ENCODE data around the gene KLF3. TPM values are rescaled to one million over a fixed set of nuclear protein-coding genes. Genes with fewer than 3 reads are reported as not detected.

KLF3 gene
- total RNA-seq, 1 donor from 2014 or later, result 40.8 TPM

GRCh38 chr4:38672074-38672396 is 8.0 kb downstream of the KLF3 start:
- Histone ChIP-seq H3K4me3 (ENCODE audit: insufficient read depth, low read depth, low read length) (no peak overlapping the region), H3K79me2 (ENCODE audit: insufficient read depth, low read length) (peaks cover 99% of the 10 kb centered on the region), H3K4me1 (ENCODE audit: insufficient read depth, low read length) (peaks cover 80% of the 10 kb centered on the region), H3K27ac (ENCODE audit: low read depth, low read length) (no peak overlapping the region), H4K20me1 (ENCODE audit: insufficient read depth, low read length) (peaks cover 66% of the 10 kb centered on the region), H3K9me3 (ENCODE audit: insufficient read depth, low read depth, low read length) (no peaks in the 10 kb centered on the region), H3K9ac (ENCODE audit: low read length) (no peak overlapping the region), H2AFZ (ENCODE audit: low read depth, low read length) (no peak overlapping the region), H3K4me2 (ENCODE audit: low read length) (peak overlapping the region; percentile 54), H3K36me3 (ENCODE audit: insufficient read depth, low read length) (peaks cover 2% of the 10 kb centered on the region), H3K27me3 (ENCODE audit: insufficient read depth, low read length) (no peaks in the 10 kb centered on the region)
- FAIRE-seq (no peak), DNase-seq (ENCODE audit: low read depth) (no peak)
- no peak overlapping the region for H3K4me3 Mint-ChIP-seq (ENCODE audit: unreplicated experiment)
- H3K9me3 Mint-ChIP-seq (ENCODE audit: unreplicated experiment), result no peaks in the 10 kb centered on the region
- no peak overlapping the region for H3K27ac Mint-ChIP-seq (ENCODE audit: unreplicated experiment)
- no peaks in the 10 kb centered on the region for H3K36me3 Mint-ChIP-seq (ENCODE audit: low read depth, unreplicated experiment)
- peaks cover 79% of the 10 kb centered on the region for H3K4me1 Mint-ChIP-seq (ENCODE audit: low read depth, unreplicated experiment)
- H3K27me3 Mint-ChIP-seq (ENCODE audit: low read depth, unreplicated experiment), result no peaks in the 10 kb centered on the region
- TF ChIP-seq EZH2 (IDR thresholded peaks at IDR 0.05; ENCODE audit: insufficient read depth, low read length) (no peak), CTCF (IDR thresholded peaks at IDR 0.05; ENCODE audit: insufficient read depth, low read depth, low read length) (no peak)

- H3K4me3 Mint-ChIP-seq (ENCODE audit: unreplicated experiment), result peak overlapping the region; percentile 29
- Histone ChIP-seq H3K79me2 (ENCODE audit: insufficient read depth, low read length) (peaks cover 100% of the 10 kb centered on the region), H3K27me3 (ENCODE audit: insufficient read depth, low read length) (no peaks in the 10 kb centered on the region), H3K4me1 (ENCODE audit: insufficient read depth, low read length) (peaks cover 83% of the 10 kb centered on the region), H3K4me3 (ENCODE audit: insufficient read depth, low read depth, low read length) (no peak overlapping the region), H3K4me2 (ENCODE audit: low read length) (peak overlapping the region; percentile 54), H4K20me1 (ENCODE audit: insufficient read depth, low read length) (peaks cover 71% of the 10 kb centered on the region), H3K27ac (ENCODE audit: low read depth, low read length) (peak overlapping the region; percentile 3), H3K36me3 (ENCODE audit: insufficient read depth, low read length) (peaks cover 2% of the 10 kb centered on the region), H3K9me3 (ENCODE audit: insufficient read depth, low read depth, low read length) (no peaks in the 10 kb centered on the region), H2AFZ (ENCODE audit: low read depth, low read length) (no peak overlapping the region), H3K9ac (ENCODE audit: low read length) (peak overlapping the region; percentile 40)
- no peak for TF ChIP-seq EZH2 (IDR thresholded peaks at IDR 0.05; ENCODE audit: insufficient read depth, low read length)
- no peak for TF ChIP-seq CTCF (IDR thresholded peaks at IDR 0.05; ENCODE audit: insufficient read depth, low read depth, low read length)
- no peaks in the 10 kb centered on the region for H3K9me3 Mint-ChIP-seq (ENCODE audit: unreplicated experiment)
- peak overlapping the region; percentile 83 for H3K27ac Mint-ChIP-seq (ENCODE audit: unreplicated experiment)
- no peaks in the 10 kb centered on the region for H3K36me3 Mint-ChIP-seq (ENCODE audit: low read depth, unreplicated experiment)
- H3K27me3 Mint-ChIP-seq (ENCODE audit: low read depth, unreplicated experiment), result no peaks in the 10 kb centered on the region
- DNase-seq (ENCODE audit: low read depth), result no peak
- H3K4me1 Mint-ChIP-seq (ENCODE audit: low read depth, unreplicated experiment), result peaks cover 77% of the 10 kb centered on the region
- no peak for FAIRE-seq
These were observed 8.6 kb downstream of the KLF3 start for GRCh38 chr4:38672397-38673129.

Measured in astrocyte (in vitro differentiated cells and primary cell).